HepG2 (cell line): ENCODE data around the gene SPI1.

Experiments
- CERS6 ChIP-seq: sonication (generic); formaldehyde crosslinking; IDR thresholded peaks from 2 replicates; pipeline ENCODE4 v1.5.0; 2020; ENCODE audit warnings: missing genetic modification reagents
- CTCF ChIP-seq: sonication (generic); formaldehyde crosslinking; IDR thresholded peaks from 2 replicates; pipeline ENCODE4 v1.5.0; 2020; ENCODE audit warnings: mild to moderate bottlenecking, missing genetic modification reagents, moderate library complexity
- JUN ChIP-seq: sonication (generic); formaldehyde crosslinking; IDR thresholded peaks from 2 replicates; pipeline ENCODE4 v1.4.0; 2020; ENCODE audit warnings: mild to moderate bottlenecking, missing genetic modification reagents
- LBX2 ChIP-seq: sonication (generic); formaldehyde crosslinking; IDR thresholded peaks from 2 replicates; pipeline ENCODE4 v1.5.0; 2020; ENCODE audit warnings: missing genetic modification reagents, mild to moderate bottlenecking, borderline replicate concordance
- MTF2 ChIP-seq: sonication (generic); formaldehyde crosslinking; IDR thresholded peaks from 2 replicates; pipeline ENCODE4 v1.5.0; 2020; ENCODE audit warnings: missing genetic modification reagents, borderline replicate concordance
- NFE2L1 ChIP-seq: sonication (generic); formaldehyde crosslinking; IDR thresholded peaks from 2 replicates; pipeline ENCODE4 v1.4.0; 2020; ENCODE audit warnings: missing genetic modification reagents, mild to moderate bottlenecking, borderline replicate concordance
- POLR2A ChIP-seq, 2 experiments: IDR thresholded peaks; 2 replicates each; pipeline ENCODE4 v1.6.1; 2011; ENCODE audit warnings: low read depth in 2 of 2, low read length in 2 of 2, mild to moderate bottlenecking in 1 of 2, moderate library complexity in 1 of 2; ENCODE audit not compliant: insufficient read depth in 1 of 2
- POLR2AphosphoS5 ChIP-seq: IDR thresholded peaks from 2 replicates; pipeline ENCODE4 v1.6.1; 2012; ENCODE audit warnings: low read depth, low read length
- REL ChIP-seq: sonication (generic); formaldehyde crosslinking; conservative IDR thresholded peaks from 2 replicates; pipeline ENCODE4 v1.8.0; 2022; ENCODE audit warnings: mild to moderate bottlenecking, missing genetic modification reagents, moderate library complexity
- REST ChIP-seq, 2 experiments: IDR thresholded peaks; 2 replicates each; pipeline ENCODE4 v1.6.1; 2011 to 2012; ENCODE audit warnings: low read length in 2 of 2, borderline replicate concordance in 1 of 2, low read depth in 1 of 2, mild to moderate bottlenecking in 1 of 2, moderate library complexity in 1 of 2
- SMAD1 ChIP-seq: sonication (generic); formaldehyde crosslinking; IDR thresholded peaks from 2 replicates; pipeline ENCODE4 v1.4.0; 2020; ENCODE audit warnings: missing genetic modification reagents, low read depth, mild to moderate bottlenecking, borderline replicate concordance
- ZNF629 ChIP-seq: sonication (generic); formaldehyde crosslinking; conservative IDR thresholded peaks from 2 replicates; pipeline ENCODE4 v1.5.0; 2020; ENCODE audit warnings: missing genetic modification reagents
- ZNF644 ChIP-seq: IDR thresholded peaks from 2 replicates; pipeline ENCODE4 v1.6.1; 2016; ENCODE audit warnings: low read depth
- ZNF784 ChIP-seq: sonication (generic); formaldehyde crosslinking; IDR thresholded peaks from 2 replicates; pipeline ENCODE4 v1.5.1; 2020; ENCODE audit warnings: missing genetic modification reagents, mild to moderate bottlenecking, borderline replicate concordance

- TF ChIP-seq SMAD1 (CRISPR knock-in tag) (no peak), LBX2 (CRISPR knock-in tag) (no peak), REL (CRISPR knock-in tag) (no peak), ZNF629 (no peak), NFE2L1 (CRISPR knock-in tag) (no peak), ZNF784 (CRISPR knock-in tag) (no peak), POLR2AphosphoS5 (no peak), MTF2 (CRISPR knock-in tag) (no peak), REST (IDR thresholded peaks at IDR 0.05; ENCODE audit: borderline replicate concordance in 1 of 2, low read depth in 1 of 2, low read length in 2 of 2) (no peak), ZNF644 (CRISPR knock-in tag) (no peak), CERS6 (CRISPR knock-in tag) (no peak), JUN (no peak), CTCF (CRISPR knock-in tag) (no peak), POLR2A (IDR thresholded peaks at IDR 0.05; ENCODE audit: insufficient read depth in 1 of 2, low read depth in 2 of 2, low read length in 2 of 2) (no peak)
These were observed 72.4 kb downstream of the SPI1 start for GRCh38 chr11:47305734-47306483.
